Uterus (tissue), 4 donors: ENCODE data around the gene MAGEE1. TPM values are rescaled to one million over a fixed set of nuclear protein-coding genes. Genes with fewer than 3 reads are reported as not detected.
A peak's percentile ranks its signal among the peaks of the same experiment; 100 is the strongest.

ENCODE experiments used
- DNase-seq, 2 donors: peaks; one replicate each; pipeline ENCODE4 v3.0.0-alpha.2; 2019 to 2020
- H3K27ac ChIP-seq, 2 donors: fragments of 200-600 bp; sonication (generic); 1 replicate in 1 of 2; 2 replicates in 1 of 2; pipeline ENCODE4 v1.5.1; 2016 to 2018
- H3K27me3 ChIP-seq, 2 donors: fragments of 200-600 bp; sonication (generic); one replicate each; pipeline ENCODE4 v1.5.1; 2018 to 2019; ENCODE audit warnings: control low read depth in 1 of 2
- H3K36me3 ChIP-seq, 2 donors: fragments of 200-600 bp; sonication (generic); one replicate each; pipeline ENCODE4 v1.5.1; 2019; ENCODE audit warnings: control low read depth in 1 of 2
- H3K4me1 ChIP-seq, 2 donors: fragments of 200-600 bp; sonication (generic); one replicate each; pipeline ENCODE4 v1.5.1; 2018 to 2019; ENCODE audit warnings: control low read depth in 1 of 2
- H3K4me3 ChIP-seq, 2 donors: fragments of 200-600 bp; sonication (generic); 1 replicate in 1 of 2; 2 replicates in 1 of 2; pipeline ENCODE4 v1.5.1; 2018 to 2019; ENCODE audit warnings: mild to moderate bottlenecking in 1 of 2
- H3K9me3 ChIP-seq, 2 donors: fragments of 200-600 bp; sonication (generic); one replicate each; pipeline ENCODE4 v1.5.1; 2019; ENCODE audit warnings: control low read depth in 1 of 2
- POLR2A ChIP-seq, 2 donors: fragments of 450-650 bp; IDR thresholded peaks; one replicate each; pipeline ENCODE4 v1.6.1; 2016; ENCODE audit warnings: antibody characterized with exemption in 2 of 2, mild to moderate bottlenecking in 1 of 2, moderate library complexity in 1 of 2
- intact Hi-C: fragments of 100-400 bp; cut with DNase I; formaldehyde crosslinking; loops from one replicate; pipeline ENCODE4 v1.15.1; 2023; ENCODE audit warnings: low total_unique reads
- total RNA-seq, 4 donors: library from RNA; depleted of rRNA in 3 of 4; stranded (reverse); fragments of >200 nt in 3 of 4; gene quantifications; one replicate each; pipeline versions ENCODE4 v1.1.0 to v1.2.4, GENCODE V29; 2014 to 2023
- TF ChIP-seq, protein P1 (sequence below), 4 experiments: fragments of 200-600 bp in 2 of 4; fragments of 450-650 bp in 2 of 4; sonication (generic) in 2 of 4; IDR thresholded peaks; one replicate each; pipeline ENCODE4 v1.5.1; 2016 to 2019; ENCODE audit warnings: antibody characterized with exemption in 4 of 4, mild to moderate bottlenecking in 2 of 4, moderate library complexity in 1 of 4
- donor health status: DM: yes; HTN: yes; CAD: no.

Gene MAGEE1, protein sequence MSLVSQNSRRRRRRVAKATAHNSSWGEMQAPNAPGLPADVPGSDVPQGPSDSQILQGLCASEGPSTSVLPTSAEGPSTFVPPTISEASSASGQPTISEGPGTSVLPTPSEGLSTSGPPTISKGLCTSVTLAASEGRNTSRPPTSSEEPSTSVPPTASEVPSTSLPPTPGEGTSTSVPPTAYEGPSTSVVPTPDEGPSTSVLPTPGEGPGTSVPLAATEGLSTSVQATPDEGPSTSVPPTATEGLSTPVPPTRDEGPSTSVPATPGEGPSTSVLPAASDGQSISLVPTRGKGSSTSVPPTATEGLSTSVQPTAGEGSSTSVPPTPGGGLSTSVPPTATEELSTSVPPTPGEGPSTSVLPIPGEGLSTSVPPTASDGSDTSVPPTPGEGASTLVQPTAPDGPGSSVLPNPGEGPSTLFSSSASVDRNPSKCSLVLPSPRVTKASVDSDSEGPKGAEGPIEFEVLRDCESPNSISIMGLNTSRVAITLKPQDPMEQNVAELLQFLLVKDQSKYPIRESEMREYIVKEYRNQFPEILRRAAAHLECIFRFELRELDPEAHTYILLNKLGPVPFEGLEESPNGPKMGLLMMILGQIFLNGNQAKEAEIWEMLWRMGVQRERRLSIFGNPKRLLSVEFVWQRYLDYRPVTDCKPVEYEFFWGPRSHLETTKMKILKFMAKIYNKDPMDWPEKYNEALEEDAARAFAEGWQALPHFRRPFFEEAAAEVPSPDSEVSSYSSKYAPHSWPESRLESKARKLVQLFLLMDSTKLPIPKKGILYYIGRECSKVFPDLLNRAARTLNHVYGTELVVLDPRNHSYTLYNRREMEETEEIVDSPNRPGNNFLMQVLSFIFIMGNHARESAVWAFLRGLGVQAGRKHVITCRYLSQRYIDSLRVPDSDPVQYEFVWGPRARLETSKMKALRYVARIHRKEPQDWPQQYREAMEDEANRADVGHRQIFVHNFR
- 1 to 10 TPM; 1.8 to 7.2 (median 4.5) TPM for total RNA-seq

GRCh38 chrX:76427560-76428242 is at the start of gene MAGEE1:
TSS of gene MAGEE1 (plus strand) at chrX:76427710. CDS start at chrX:76427931, 221 bp downstream.
- intact Hi-C loops = no loop called here

DNA sequence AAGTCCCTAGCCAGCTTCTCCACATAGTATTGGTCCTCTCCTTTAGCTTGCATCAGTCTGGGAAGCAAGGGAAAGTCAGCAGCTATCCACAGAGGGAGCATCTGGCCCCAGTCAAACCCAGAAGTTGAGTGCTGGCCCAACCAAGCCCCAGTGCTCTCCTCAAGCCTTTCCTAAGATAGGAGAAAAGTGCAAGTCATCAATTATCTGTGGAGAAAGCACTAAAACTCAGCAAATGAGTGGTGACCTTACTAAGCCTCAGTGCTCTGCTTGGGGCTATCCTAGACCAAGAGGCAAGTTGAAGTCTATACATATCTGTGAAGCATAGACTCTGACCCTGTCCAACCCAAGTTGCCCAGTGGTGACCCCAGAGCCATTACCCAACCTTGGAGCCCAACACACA is 28.5 kb upstream of the MAGEE1 start:
- intact Hi-C loops = no loop called here
- H3K27me3 ChIP-seq = peaks cover 0 to 13% of the 10 kb centered on the region in 2 donors
- H3K4me3 ChIP-seq = no peak overlapping the region

More at GRCh38 chrX:76427560-76428242, at the start of gene MAGEE1:
- Histone ChIP-seq H3K27ac (peak within 1 kb of the TSS; percentile 31 to 60), H3K4me1 (no peaks in the 10 kb centered on the region), H3K36me3 (no peaks in the 10 kb centered on the region), H3K9me3 (no peaks in the 10 kb centered on the region), H3K4me3 (peak within 1 kb of the TSS; percentile 55 to 58), H3K27me3 (no peaks in the 10 kb centered on the region)
- peak; percentile 75 to 82 for DNase-seq
- TF ChIP-seq POLR2A (IDR thresholded peaks at IDR 0.05) = peak; percentile 25 to 49
- TF ChIP-seq, protein P1, sequence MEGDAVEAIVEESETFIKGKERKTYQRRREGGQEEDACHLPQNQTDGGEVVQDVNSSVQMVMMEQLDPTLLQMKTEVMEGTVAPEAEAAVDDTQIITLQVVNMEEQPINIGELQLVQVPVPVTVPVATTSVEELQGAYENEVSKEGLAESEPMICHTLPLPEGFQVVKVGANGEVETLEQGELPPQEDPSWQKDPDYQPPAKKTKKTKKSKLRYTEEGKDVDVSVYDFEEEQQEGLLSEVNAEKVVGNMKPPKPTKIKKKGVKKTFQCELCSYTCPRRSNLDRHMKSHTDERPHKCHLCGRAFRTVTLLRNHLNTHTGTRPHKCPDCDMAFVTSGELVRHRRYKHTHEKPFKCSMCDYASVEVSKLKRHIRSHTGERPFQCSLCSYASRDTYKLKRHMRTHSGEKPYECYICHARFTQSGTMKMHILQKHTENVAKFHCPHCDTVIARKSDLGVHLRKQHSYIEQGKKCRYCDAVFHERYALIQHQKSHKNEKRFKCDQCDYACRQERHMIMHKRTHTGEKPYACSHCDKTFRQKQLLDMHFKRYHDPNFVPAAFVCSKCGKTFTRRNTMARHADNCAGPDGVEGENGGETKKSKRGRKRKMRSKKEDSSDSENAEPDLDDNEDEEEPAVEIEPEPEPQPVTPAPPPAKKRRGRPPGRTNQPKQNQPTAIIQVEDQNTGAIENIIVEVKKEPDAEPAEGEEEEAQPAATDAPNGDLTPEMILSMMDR (IDR thresholded peaks at IDR 0.05) = no peak

GRCh38 chrX:76407795-76408194 is 19.7 kb upstream of the MAGEE1 start:
- TF ChIP-seq, protein P1 (IDR thresholded peaks at IDR 0.05) = no peak
- TF ChIP-seq POLR2A (IDR thresholded peaks at IDR 0.05) = no peak
- Histone ChIP-seq H3K4me3 (no peak overlapping the region), H3K36me3 (no peaks in the 10 kb centered on the region), H3K27ac (no peak overlapping the region), H3K9me3 (no peaks in the 10 kb centered on the region), H3K4me1 (no peaks in the 10 kb centered on the region), H3K27me3 (peaks cover 0 to 4% of the 10 kb centered on the region in 2 donors)
- no peak for DNase-seq
- intact Hi-C loops = no loop called here

More for the DNA sequence above, 28.5 kb upstream of the MAGEE1 start:
- no peak for DNase-seq
- H3K4me1 ChIP-seq = no peaks in the 10 kb centered on the region
- no peak overlapping the region for H3K27ac ChIP-seq
- no peaks in the 10 kb centered on the region for H3K36me3 ChIP-seq
- H3K9me3 ChIP-seq = no peaks in the 10 kb centered on the region
- no peak for TF ChIP-seq POLR2A (IDR thresholded peaks at IDR 0.05)
- TF ChIP-seq, protein P1 (IDR thresholded peaks at IDR 0.05) = no peak

- intact Hi-C loops = no loop called here
- TF ChIP-seq, protein P1 (IDR thresholded peaks at IDR 0.05) = peak in 1 of 4 experiments; percentile 22
- TF ChIP-seq POLR2A (IDR thresholded peaks at IDR 0.05) = no peak
- H3K4me1 ChIP-seq = no peaks in the 10 kb centered on the region
Measured at GRCh38 chrX:76420237-76420636, 7.3 kb upstream of the MAGEE1 start.

More at GRCh38 chrX:76420237-76420636, 7.3 kb upstream of the MAGEE1 start:
- H3K36me3 ChIP-seq = no peaks in the 10 kb centered on the region
- no peak overlapping the region for H3K4me3 ChIP-seq
- no peak for DNase-seq
- no peak overlapping the region for H3K27ac ChIP-seq
- no peaks in the 10 kb centered on the region for H3K27me3 ChIP-seq
- no peaks in the 10 kb centered on the region for H3K9me3 ChIP-seq
